GM21576 (cell line): ENCODE data around the gene GABRB2.
A peak's percentile ranks its signal among the peaks of the same experiment; 100 is the strongest.

Experiments used
- ATAC-seq: cut with Tn5 transposase; IDR thresholded peaks from one replicate; pipeline ENCODE4 v1.9.1; 2021; ENCODE audit warnings: mild to moderate bottlenecking, moderate library complexity; ENCODE audit not compliant: unreplicated experiment

Gene GABRB2

DNA sequence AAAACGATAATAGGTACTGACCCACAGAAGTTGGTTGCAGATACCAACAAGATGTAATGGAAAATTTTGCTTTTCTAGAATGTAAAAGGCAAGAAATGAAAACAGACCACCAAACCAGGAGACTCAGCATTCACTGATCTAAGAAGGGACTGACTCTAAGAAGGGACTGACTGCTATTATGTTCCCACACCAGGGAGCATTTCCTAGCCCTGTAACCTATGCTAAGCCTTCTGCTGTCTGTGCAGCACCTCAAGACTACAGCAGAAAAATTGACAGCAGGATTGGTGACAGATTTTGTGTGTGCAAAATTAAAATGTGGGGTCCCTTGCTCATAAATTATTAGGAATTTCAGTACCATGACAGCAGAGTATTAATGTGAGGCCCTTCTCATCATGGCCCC lies 154.8 kb downstream of the GABRB2 start:
- no peak for ATAC-seq

DNA sequence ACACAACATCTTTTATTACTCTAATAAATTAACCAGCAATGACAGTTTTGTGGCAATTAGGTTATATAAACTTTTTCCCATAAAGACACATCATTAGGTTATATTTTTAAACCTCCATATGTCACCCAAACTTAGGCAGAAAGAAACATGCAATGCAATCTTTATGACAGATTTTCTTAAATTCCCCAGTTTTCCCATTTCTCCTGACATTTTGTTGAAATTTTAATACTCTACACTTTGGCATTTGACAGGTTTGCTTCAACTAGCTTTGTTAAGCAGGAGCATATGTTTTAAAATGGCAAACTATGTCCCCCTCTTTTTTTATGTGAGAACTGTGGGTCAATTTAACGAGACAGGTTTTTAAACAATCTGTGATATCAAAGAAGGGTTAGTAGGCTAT lies 155.5 kb downstream of the GABRB2 start:
- no peak for ATAC-seq

DNA sequence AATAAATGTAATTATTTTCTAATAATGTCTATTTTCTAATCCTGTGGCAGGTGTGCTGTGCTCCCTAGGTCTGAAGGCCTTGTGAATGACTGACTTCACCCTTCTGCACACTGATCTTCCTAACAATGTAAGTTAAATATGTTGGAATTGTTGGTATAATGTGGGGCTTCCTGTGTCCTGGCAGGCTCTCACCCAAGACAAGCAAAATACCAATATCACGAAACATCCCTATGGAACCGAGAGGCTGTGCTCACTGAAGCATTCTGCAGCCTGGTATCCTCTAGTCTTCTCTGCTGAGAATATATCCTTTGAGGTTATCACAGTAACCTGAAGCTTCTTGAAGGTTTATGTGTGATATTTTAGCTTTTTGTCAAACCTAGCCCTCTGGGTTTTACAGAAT lies 159.4 kb downstream of the GABRB2 start:
- ATAC-seq: no peak

DNA sequence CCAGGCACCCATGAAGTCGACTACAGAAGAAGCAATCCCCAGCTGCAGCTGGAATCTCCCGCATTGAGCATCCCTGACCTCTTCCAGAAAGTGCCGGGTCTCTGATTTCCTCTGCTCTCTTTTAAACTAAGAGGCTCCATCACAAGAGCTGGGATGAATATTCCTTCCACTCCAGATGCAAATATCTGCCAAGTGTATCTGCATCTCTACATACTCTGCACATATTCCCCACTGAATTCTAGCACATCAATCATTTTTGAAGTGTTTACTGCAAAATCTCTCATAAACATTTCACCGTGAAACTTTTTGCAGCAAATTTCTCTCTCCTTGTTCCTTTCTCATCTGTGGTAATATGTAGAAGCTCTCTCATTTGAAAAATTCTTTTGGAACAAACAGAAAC lies 161.5 kb downstream of the GABRB2 start:
- no peak for ATAC-seq

- ATAC-seq: no peak
Observed at GRCh38 chr5:161382685-161383084, 163.8 kb downstream of the GABRB2 start.

DNA sequence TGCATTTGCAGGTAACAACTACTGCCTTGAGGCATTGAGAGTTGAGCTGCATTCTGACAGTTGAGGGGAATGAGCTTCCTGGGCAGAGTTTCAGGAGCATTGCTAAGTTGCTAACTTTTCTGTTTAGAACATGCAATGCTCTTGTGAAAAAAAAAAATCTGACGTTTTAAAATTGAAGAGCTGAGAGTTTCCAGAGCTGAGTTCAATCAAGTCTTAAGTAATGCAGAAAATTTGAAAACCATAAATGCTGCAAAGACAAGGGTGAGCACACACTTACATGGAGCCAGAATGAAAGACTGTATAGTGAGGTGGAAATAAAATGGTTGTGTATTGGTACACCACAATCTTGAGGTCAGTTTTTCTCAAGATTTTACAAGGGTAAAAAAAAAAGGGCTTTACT lies 166.0 kb downstream of the GABRB2 start:
- no peak for ATAC-seq

DNA sequence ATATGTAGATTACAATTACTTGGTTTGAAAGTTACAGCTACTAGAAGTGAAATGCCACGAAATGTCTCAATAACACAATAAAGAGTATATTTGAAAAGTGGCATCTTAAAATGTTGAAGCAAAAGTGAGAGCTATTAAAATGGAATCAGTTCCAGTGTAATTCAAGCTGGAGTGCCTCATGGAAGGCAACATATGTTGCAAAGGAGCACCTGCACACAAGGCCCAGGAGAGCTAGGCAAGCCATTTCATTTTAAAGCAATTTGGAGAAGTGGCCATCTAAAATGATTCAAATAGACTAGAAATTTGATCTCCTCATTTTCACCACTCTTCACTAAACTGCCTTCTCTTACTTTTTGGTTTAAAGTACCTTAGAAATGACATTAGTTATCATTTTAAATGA lies 167.8 kb downstream of the GABRB2 start:
- ATAC-seq: no peak

- ATAC-seq: no peak
Observed at GRCh38 chr5:161376034-161376433, 170.5 kb downstream of the GABRB2 start.

DNA sequence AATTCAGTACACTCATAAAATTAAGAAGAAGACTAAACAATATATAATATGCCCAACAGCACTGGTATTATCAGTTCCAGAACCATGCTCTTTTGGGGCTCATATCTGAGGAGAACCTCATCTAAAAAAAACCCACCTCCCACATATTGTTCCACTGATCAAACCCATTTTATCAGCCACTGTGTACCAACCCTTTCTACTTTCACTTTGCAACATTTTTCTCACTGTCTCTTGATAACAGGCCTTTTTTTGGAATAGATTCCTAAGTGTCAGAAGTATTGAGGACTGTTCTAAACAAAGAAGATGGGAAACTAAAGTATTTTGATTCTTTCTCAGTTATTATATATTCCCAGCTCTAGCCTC lies 173.2 kb downstream of the GABRB2 start:
- ATAC-seq: no peak

DNA sequence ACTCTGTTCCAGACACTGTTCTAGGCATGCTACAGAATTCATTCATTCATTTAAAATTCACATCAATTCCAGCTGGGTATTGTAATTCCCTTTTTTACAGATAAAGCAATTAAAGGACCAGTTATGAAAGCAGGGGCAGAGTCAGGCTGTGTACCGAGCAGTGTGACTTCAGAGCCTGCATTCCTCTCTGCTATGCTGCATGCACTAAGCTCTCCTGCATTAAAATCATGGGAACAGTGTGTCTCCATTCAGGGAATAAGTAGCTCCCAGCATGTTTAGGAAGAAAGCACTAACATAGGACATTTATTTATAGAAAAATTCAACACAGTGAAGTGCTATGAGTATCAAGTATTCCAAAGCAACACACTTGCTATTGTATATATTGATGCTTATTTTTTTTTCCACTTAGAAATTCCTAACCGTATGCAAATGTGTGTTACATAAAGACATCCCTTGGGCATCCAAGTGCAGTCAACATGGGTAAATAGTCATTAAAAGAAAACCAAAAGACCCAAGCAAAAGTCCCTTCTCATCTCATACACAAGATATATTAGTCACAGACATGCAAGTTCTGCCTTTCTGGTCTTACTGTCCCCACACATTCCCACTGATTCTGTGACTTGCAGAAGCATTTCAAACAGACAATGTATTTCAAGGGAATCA lies 173.7 kb downstream of the GABRB2 start:
- no peak for ATAC-seq

DNA sequence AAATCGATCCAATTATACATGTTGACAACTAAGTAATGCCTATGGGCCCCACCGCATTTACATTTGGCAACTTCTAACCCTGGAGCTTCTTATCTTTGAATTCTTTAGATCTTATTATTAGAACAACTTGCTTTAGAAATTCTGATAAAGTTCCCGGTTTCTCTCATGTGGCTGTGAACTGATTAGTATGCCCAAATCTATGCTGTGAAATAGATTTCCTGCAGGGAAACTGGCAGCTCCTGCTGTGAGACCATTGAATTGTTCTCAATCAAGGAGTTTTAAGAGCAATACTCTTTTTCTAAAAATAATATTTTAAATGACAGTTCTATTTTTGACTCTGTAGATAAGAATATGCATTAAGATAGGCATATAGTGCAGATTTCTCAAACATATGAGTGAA lies 177.5 kb downstream of the GABRB2 start:
- ATAC-seq: no peak

DNA sequence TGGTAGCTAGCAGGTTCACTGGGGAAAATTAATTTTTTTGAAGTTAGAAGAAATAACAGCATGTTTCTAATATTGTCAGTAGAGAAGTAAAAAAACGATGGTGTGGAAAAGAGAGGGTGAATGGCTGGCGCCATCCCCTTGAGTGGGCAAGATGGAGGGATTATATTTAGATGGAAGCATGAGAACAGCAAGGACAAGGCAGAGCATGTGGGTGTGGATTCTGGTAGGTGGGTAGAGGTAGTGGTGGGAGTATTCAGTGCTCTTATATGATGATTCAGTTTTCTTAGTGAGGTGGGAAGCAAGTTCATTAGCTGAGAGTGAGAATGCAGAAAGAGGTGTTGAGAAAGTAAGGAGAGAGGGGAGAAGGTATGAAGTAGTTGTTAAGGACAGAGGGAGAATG lies 188.1 kb downstream of the GABRB2 start:
- no peak for ATAC-seq

DNA sequence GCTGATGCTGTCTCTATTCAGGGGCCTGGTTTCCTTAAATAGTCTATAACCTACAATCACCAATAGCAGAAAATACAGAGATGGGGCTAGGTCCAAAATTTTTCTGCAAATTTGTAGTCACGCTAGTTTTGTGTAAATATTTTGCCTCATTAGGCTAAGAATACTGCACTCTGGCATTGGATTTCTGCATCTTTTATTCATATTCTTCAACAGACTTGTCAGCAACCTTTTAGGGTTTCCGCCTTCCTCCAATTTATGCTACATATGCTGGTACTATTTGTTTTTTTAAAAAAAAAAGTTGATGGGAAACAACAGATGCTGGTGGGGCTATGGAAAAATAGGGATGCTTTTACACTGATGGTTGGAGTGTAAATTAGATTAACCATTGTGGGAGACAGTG lies 202.3 kb downstream of the GABRB2 start:
- ATAC-seq: no peak

GRCh38 chr5:161342886-161343285 lies 203.6 kb downstream of the GABRB2 start:
- no peak for ATAC-seq

GRCh38 chr5:161340012-161340411 lies 206.5 kb downstream of the GABRB2 start:
- no peak for ATAC-seq

DNA sequence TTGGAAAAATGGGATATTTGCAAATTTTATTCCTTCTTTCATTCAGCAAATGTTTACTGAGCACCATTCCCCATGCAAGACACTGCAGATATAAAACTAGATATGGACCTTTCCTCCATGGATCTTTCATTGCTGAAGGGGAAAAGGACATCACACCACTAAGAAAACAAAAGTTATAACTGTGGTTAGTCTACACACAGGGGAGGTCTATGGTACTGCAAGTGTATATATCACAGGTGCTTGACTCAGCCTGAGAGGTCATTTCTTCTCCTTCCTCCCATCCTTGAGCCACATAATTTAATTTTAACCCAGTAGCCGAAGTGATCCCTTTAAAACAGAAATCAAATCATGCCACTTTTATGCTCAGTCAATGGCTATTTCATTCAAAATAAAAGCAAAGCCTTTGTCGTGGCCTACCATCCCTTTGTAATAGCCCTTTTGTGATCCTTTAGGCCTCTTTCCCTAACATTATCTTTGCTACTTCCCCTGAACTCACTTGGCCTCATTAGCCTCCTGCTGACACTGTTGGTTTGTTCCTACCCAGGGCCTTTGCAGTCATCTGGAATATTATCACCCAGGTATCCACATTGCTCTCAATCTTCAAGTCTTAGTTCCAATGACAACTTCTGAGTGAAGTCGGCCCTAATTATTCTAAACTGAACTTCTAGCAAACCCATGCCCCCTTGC lies 213.2 kb downstream of the GABRB2 start:
- ATAC-seq: no peak

GRCh38 chr5:161332343-161332742 lies 214.2 kb downstream of the GABRB2 start:
- ATAC-seq: no peak

- no peak for ATAC-seq
Observed at GRCh38 chr5:161314033-161314432, 232.5 kb downstream of the GABRB2 start.

- ATAC-seq: no peak
Observed at GRCh38 chr5:161312882-161313281, 233.6 kb downstream of the GABRB2 start.

- ATAC-seq: peak; percentile 42
Observed at GRCh38 chr5:161311965-161312364, 234.6 kb downstream of the GABRB2 start.

DNA sequence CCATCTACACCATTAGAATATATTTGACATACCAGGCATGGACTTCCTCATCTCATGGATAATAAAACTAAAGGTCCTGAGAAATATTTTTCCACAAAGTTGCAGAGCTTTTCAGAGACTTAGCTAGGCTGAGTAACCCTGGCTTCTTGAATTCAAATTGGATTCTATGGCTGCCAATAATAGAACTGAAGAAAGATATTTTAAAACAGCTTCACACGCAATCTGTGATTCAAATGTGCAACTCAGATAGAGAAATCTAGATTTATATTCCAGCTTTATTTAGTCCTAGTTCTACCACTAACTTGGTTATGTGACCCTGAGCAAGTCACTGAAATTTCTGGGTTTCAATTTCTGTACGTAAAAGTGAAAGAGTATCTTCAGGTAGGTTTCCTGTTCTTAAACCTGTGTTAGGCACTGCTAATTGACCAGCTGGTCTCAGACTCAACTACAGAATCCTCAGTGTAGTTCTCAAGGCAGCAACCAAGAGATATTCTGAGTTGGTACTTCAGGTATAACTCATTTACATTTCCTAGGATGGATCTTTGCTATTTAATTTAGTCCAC lies 235.3 kb downstream of the GABRB2 start:
- peak; percentile 94 for ATAC-seq

GRCh38 chr5:161306351-161306995 lies 240.1 kb downstream of the GABRB2 start:
- ATAC-seq: no peak
